Measurements from ENCODE around the gene KIF26A. TPM values are rescaled to one million over a fixed set of nuclear protein-coding genes. Genes with fewer than 3 reads are reported as not detected.

Gene KIF26A
- polyA plus RNA-seq, 1 donor from 2014 or later, result 11.2 TPM

GRCh38 chr14:104117341-104118005 lies 20.9 kb upstream of the KIF26A start:
- TF ChIP-seq EZH2 (IDR thresholded peaks at IDR 0.05; ENCODE audit: borderline replicate concordance, insufficient read depth, low read length, poor library complexity, severe bottlenecking), result peak; percentile 63
- no peak for TF ChIP-seq RAD21 (conservative IDR thresholded peaks at IDR 0.05)
- no peak for TF ChIP-seq EP300 (conservative IDR thresholded peaks at IDR 0.05; ENCODE audit: poor library complexity, severe bottlenecking)
- Histone ChIP-seq H3K36me3 (ENCODE audit: insufficient read depth, low read length) (no peaks in the 10 kb centered on the region), H3K4me2 (ENCODE audit: low read length) (no peak overlapping the region), H3F3A (ENCODE audit: insufficient read depth, low read length, poor library complexity, severe bottlenecking) (no peaks in the 10 kb centered on the region), H3K9ac (ENCODE audit: low read length) (no peak overlapping the region), H3K27ac (ENCODE audit: low read length) (no peak overlapping the region), H3K4me3 (ENCODE audit: low read length) (no peak overlapping the region), H3K9me3 (ENCODE audit: low read length) (peaks cover 6% of the 10 kb centered on the region), H3K9me2 (ENCODE audit: insufficient read depth, low read length) (no peaks in the 10 kb centered on the region), H4K20me1 (ENCODE audit: insufficient read depth) (no peaks in the 10 kb centered on the region), H3K79me2 (replicated peaks; ENCODE audit: insufficient read depth, low read length) (no peaks in the 10 kb centered on the region), H2AFZ (ENCODE audit: low read depth, low read length) (no peak overlapping the region), H3K27me3 (ENCODE audit: insufficient read depth, low read depth, low read length) (peaks cover 60% of the 10 kb centered on the region)

DNA sequence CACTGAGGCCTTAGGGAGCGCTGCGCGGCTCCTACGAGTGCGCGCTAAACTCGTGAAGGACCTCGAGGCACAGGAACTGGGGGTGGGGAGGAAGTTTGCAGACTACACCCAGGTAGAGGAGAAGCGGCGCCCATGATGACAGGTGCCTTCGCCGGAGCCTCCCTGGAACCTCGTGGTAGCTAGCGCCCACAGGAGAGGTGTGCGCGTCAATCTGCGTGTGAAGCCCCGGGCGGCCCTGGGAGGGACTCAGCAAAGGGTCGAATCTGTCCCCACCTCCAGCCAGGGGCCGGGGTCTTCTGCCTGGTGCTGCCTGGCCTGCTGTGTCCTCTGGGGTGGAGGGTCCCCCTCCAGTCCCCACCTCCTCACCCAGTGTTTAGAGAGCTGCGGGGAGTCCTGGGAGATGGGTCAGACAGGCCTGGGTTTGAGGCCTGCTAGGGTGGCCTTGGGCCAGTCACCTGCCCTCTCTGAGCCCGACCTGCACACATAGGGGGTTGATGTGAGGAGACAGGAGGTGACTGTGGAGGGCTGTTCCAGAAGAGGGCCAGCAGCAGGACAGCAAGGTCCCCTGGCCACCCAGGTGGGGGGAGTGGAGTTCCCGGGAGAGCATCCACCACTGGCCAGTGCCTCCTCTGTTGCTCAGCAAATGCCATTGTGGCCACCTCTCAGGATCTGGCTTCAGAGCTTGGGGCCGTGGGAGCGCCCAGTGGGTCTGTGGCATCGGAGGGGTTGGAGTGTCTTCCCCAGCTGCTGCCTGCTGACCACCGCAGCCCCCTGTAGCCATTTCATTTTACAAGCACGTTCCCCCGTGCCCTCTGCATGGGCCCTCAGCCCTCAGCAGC lies 20.2 kb upstream of the KIF26A start:
- Histone ChIP-seq H2AFZ (ENCODE audit: low read depth, low read length) (no peak overlapping the region), H3K79me2 (replicated peaks; ENCODE audit: insufficient read depth, low read length) (no peaks in the 10 kb centered on the region), H3K36me3 (ENCODE audit: insufficient read depth, low read length) (no peaks in the 10 kb centered on the region), H4K20me1 (ENCODE audit: insufficient read depth) (no peaks in the 10 kb centered on the region), H3K4me3 (ENCODE audit: low read length) (no peak overlapping the region), H3K27ac (ENCODE audit: low read length) (no peak overlapping the region), H3K9me3 (ENCODE audit: low read length) (peaks cover 6% of the 10 kb centered on the region), H3K27me3 (ENCODE audit: insufficient read depth, low read depth, low read length) (peaks cover 60% of the 10 kb centered on the region), H3F3A (ENCODE audit: insufficient read depth, low read length, poor library complexity, severe bottlenecking) (no peaks in the 10 kb centered on the region), H3K4me2 (ENCODE audit: low read length) (no peak overlapping the region), H3K9ac (ENCODE audit: low read length) (no peak overlapping the region), H3K9me2 (ENCODE audit: insufficient read depth, low read length) (no peaks in the 10 kb centered on the region)
- TF ChIP-seq EP300 (conservative IDR thresholded peaks at IDR 0.05; ENCODE audit: poor library complexity, severe bottlenecking), result no peak
- TF ChIP-seq, protein P1, sequence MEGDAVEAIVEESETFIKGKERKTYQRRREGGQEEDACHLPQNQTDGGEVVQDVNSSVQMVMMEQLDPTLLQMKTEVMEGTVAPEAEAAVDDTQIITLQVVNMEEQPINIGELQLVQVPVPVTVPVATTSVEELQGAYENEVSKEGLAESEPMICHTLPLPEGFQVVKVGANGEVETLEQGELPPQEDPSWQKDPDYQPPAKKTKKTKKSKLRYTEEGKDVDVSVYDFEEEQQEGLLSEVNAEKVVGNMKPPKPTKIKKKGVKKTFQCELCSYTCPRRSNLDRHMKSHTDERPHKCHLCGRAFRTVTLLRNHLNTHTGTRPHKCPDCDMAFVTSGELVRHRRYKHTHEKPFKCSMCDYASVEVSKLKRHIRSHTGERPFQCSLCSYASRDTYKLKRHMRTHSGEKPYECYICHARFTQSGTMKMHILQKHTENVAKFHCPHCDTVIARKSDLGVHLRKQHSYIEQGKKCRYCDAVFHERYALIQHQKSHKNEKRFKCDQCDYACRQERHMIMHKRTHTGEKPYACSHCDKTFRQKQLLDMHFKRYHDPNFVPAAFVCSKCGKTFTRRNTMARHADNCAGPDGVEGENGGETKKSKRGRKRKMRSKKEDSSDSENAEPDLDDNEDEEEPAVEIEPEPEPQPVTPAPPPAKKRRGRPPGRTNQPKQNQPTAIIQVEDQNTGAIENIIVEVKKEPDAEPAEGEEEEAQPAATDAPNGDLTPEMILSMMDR (IDR thresholded peaks at IDR 0.05; ENCODE audit: poor library complexity, severe bottlenecking), result no peak
- no peak for TF ChIP-seq SMC3 (conservative IDR thresholded peaks at IDR 0.05; ENCODE audit: poor library complexity)
- TF ChIP-seq, protein P2, sequence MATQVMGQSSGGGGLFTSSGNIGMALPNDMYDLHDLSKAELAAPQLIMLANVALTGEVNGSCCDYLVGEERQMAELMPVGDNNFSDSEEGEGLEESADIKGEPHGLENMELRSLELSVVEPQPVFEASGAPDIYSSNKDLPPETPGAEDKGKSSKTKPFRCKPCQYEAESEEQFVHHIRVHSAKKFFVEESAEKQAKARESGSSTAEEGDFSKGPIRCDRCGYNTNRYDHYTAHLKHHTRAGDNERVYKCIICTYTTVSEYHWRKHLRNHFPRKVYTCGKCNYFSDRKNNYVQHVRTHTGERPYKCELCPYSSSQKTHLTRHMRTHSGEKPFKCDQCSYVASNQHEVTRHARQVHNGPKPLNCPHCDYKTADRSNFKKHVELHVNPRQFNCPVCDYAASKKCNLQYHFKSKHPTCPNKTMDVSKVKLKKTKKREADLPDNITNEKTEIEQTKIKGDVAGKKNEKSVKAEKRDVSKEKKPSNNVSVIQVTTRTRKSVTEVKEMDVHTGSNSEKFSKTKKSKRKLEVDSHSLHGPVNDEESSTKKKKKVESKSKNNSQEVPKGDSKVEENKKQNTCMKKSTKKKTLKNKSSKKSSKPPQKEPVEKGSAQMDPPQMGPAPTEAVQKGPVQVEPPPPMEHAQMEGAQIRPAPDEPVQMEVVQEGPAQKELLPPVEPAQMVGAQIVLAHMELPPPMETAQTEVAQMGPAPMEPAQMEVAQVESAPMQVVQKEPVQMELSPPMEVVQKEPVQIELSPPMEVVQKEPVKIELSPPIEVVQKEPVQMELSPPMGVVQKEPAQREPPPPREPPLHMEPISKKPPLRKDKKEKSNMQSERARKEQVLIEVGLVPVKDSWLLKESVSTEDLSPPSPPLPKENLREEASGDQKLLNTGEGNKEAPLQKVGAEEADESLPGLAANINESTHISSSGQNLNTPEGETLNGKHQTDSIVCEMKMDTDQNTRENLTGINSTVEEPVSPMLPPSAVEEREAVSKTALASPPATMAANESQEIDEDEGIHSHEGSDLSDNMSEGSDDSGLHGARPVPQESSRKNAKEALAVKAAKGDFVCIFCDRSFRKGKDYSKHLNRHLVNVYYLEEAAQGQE (IDR thresholded peaks at IDR 0.05; ENCODE audit: borderline replicate concordance), result no peak
- TF ChIP-seq POLR2AphosphoS5 (IDR thresholded peaks at IDR 0.05), result no peak
- TF ChIP-seq MXI1 (conservative IDR thresholded peaks at IDR 0.05; ENCODE audit: poor library complexity, severe bottlenecking), result no peak
- TF ChIP-seq EZH2 (IDR thresholded peaks at IDR 0.05; ENCODE audit: borderline replicate concordance, insufficient read depth, low read length, poor library complexity, severe bottlenecking), result no peak
- no peak for TF ChIP-seq TAF1 (IDR thresholded peaks at IDR 0.05; ENCODE audit: low read depth)
- TF ChIP-seq RAD21 (conservative IDR thresholded peaks at IDR 0.05), result no peak
